OCI-LY1 (cell line): ENCODE results near the gene TRPV5.

Source experiments
- CTCF ChIP-seq: fragments of 200-600 bp; sonication (generic), shearing (Covaris generic); IDR thresholded peaks from 2 replicates; pipeline ENCODE4 v1.5.1; 2017; ENCODE audit warnings: mild to moderate bottlenecking, antibody characterized with exemption, low read length, moderate library complexity, mixed read lengths
- EZH2 ChIP-seq: fragments of 200-600 bp; sonication (generic), shearing (Covaris generic); IDR thresholded peaks from 2 replicates; pipeline ENCODE4 v1.8.0; 2017; ENCODE audit warnings: borderline replicate concordance, mixed run types, mild to moderate bottlenecking, antibody characterized with exemption, low read length, moderate library complexity, mixed read lengths

- no peak for TF ChIP-seq CTCF
- no peak for TF ChIP-seq EZH2
Measured at GRCh38 chr7:142956951-142957623, 23.5 kb upstream of the TRPV5 start.
